Measurements from ENCODE around the gene TSFM.
A peak's percentile ranks its signal among the peaks of the same experiment; 100 is the strongest.
"Not testable (repeated sequence)": the region's sequence is repeated elsewhere in the genome, so short reads cannot be mapped to it uniquely, and the experiment has no call there.

The TSFM gene

GRCh38 chr12:57763881-57764661 lies 18.5 kb upstream of the TSFM start:
- DNase-seq = no peak

GRCh38 chr12:57764662-57765002 lies 18.0 kb upstream of the TSFM start:
- no peak for DNase-seq

- no peak for DNase-seq
These were observed 17.4 kb upstream of the TSFM start for GRCh38 chr12:57765003-57765697.

- DNase-seq = no peak
These were observed 16.7 kb upstream of the TSFM start for GRCh38 chr12:57765698-57766463.

DNA sequence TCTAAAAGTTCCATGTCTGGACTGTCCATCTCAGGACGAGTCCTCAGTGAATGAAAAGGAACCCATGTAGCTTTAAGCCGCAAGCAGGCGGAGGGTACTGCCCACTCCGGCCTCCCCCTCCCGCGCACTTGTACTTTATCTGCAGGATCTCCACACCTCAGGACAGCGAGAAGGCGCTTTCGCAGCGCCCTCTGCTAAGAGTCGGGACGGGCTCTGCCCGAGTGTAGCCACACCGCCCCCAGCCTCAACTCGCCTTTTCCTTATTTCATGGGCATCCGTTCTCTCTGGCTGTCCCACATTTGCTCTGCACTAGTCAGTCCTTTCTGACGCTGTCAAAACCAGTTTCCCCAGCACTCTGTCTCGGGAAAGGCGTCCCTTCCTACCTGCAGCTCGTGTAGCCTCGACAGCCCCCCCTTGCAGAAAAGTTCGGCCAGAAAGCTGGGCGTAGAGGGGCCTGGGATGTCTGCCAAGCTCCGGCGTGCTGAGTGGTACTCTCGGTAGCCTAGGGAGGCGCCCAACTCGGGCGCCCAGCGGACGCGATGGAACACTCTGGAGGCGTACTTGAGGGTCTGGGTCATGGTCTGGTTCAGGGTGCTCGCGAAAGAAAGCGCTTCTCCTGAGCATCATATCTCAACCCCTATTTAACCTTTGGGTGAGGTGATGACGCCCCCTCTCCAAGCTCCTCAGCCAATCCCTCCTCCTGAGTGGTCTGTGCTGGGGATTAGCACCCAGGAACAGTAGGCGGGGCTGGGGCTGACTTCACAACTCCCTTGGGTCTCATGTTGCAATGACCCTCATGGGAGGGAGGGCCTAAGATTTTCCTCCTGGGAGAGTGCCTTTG lies 15.9 kb upstream of the TSFM start, which contains the start of gene CYP27B1:
Gene CYP27B1 (minus strand): TSS at position 615 of the 841 bp plus-strand sequence. CDS start 37 bp downstream, at position 578.
- no peak for DNase-seq

DNA sequence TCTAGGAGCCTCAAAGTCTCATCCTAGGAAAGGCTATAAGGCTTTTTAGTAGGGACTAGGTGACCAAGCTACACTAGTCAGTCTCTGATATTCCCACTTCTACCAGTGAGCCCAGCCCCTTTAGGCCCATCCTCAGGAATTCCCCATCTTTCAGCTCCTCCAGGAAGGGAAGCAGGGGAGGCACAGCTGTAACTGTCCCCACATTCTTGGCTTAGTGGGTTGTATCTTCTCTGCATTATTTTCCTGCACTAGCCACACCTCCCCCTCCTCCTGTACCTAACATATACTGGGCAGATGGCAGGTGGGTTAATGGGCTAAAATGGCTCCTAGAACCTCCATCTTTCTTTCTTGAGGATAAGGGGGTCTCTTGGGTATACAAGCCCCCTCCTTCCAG lies 15.3 kb upstream of the TSFM start:
- DNase-seq = no peak

DNA sequence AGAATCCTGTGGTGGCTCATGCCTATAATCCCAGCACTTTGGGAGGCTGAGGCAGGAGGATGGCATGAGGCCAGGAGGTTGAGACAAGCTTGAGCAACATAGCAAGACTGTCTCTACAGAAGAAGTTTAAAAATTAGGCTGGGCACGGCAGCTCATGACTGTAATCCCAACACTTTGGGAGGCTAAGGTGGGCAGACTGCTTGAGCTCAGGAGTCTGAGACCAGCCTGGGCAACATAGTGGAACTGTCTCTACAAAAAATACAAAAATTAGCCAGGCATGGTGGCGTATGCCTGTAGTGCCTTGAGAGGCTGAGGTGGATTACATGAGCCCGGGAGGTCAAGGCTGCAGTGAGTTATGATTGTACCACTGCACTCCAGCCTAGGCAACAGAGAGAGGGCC lies 14.7 kb upstream of the TSFM start:
- no peak for DNase-seq

GRCh38 chr12:57769594-57769993 lies 13.0 kb upstream of the TSFM start:
- no peak for DNase-seq

GRCh38 chr12:57770734-57771133 lies 11.9 kb upstream of the TSFM start:
- no peak for DNase-seq

GRCh38 chr12:57771236-57771872 lies 11.2 kb upstream of the TSFM start:
- peak; percentile 93 for DNase-seq

GRCh38 chr12:57771873-57772428 lies 10.6 kb upstream of the TSFM start, which contains the start of gene METTL1:
METTL1 (minus strand) TSS chr12:57772105; CDS start chr12:57772083, 22 bp downstream.
- peak; percentile 98 for DNase-seq

DNA sequence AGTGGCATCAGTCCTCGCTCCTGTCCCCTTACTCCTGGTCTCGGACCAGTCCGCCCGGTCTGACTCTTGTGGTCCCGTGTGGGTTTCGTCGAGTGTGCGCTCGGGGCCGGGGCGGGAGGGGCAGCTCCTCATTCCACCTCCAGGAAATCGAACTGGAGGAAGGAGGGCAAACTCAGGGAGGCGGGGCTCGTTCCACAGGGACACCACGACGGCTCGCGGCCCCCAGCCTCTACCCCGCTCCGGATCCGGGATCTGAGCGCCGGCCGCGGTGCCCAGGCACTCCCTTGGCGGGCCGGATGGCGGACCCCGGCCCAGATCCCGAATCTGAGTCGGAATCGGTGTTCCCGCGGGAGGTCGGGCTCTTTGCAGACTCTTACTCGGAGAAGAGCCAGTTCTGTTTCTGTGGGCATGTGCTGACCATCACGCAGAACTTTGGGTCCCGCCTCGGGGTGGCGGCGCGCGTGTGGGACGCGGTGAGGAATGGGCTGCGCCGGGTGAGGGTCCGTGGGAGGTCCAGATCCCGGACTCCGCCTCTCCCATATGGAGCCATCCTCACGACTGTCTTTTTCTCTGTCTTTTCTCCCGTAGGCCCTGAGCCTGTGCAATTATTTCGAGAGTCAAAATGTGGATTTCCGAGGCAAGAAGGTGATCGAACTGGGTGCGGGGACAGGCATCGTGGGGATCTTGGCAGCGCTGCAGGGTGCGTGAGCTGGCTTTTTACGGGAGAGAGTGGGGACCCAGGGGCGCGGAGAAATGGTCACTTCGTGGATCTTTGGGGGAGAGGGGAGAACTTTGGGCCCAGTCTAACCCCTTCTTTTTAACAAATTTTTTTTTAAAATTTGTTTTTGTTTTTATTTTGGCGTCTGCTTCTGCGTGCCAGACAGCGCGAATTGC lies 9.9 kb upstream of the TSFM start, which contains the start of gene EEF1AKMT3:
Gene EEF1AKMT3 (plus strand): TSS at position 186 of the 894 bp plus-strand sequence. CDS start 111 bp downstream, at position 297.
- peak; percentile 60 for DNase-seq

DNA sequence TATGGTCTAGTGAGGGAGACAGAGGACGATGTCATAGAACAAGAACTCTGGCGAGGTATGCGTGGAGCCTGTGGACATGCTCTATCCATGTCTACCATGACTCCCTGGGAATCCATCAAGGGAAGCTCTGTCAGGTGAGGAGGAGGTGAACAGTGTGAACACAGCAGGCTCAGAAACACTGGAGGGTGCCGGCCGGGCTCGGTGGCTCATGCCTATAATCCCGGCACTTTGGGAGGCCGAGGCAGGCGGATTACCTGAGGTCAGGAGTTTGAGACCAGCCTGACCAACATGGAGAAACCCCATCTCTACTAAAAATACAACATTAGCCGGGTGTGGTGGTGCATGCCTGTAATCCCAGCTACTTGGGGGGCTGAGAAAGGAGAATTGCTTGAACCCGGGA lies 8.0 kb upstream of the TSFM start:
- not testable (repeated sequence) for DNase-seq

DNA sequence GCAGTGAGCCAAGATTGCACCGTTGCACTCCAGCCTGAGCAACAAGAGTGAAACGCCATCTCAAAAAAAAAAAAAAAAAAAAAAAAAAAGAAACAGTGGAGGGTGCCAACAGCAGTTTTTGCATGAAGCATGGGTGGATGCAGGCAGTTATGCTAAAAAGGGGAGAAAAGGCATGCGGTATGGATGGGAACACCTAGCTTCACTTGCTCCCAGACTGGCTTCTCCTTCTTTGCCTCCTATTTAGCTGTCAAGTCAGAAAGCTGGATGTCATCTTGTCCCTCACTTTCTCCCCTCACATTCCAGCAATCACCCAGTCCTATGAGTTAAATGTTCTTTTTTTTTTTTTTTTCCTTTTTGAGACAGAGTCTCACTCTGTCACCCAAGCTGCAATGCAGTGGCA lies 7.5 kb upstream of the TSFM start:
- no peak for DNase-seq

DNA sequence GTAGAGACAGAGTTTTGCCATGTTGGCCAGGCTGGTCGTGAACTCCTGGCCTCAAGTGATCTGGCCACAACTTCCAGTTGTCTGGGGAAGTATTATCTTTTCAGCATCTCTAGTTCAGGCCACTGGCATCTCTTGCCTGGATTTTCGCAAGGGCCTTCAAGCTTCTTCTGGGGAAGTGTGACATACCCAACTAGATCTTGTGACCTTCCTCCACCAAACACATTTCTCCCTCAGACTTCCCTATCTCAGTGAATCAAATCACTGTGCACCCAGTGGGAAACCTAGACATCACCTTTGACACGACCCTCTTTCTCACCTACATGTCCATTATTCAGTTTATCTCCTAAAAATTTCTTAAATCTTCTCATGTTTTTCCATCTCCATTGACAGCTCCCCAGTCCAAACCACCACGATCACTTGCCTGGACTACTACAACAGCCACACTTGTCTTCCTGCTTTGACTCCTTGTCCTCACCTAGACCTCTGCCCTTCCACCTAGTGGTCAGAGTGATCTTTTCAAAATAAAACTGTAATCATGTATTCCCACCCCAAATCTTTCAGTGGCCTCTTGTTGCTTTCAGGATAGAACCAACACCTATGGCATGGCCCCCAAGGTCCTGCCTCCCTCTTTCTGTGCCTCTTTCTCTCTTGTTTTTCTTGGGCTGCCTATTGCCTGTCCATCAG lies 6.9 kb upstream of the TSFM start:
- no peak for DNase-seq

GRCh38 chr12:57776247-57776587 lies 6.4 kb upstream of the TSFM start:
- DNase-seq = no peak

DNA sequence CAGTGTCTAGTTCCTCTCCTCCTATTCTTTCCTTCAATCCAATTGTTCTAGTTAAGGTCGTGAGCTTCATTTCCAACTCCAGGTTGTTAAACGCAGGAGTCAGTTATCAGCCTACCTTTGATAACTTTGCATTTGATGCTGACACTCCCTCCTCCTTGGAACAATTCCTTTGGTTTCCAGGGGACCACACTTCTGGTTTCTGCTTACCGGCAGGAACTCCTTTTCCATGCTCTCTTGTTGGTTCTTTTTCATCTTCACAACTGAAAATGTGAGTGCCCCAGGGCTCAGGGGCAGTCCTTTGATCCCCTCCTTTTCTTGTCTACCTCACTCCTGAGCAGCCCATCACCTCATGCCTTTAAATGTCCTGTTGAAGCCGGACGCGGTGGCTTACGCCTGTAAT lies 5.2 kb upstream of the TSFM start:
- DNase-seq = no peak

- DNase-seq = no peak
These were observed 4.7 kb upstream of the TSFM start for GRCh38 chr12:57777911-57778310.

- DNase-seq = no peak
These were observed 2.9 kb upstream of the TSFM start for GRCh38 chr12:57779736-57780135.
